Measurements from ENCODE around the gene SATB2. TPM values are rescaled to one million over a fixed set of nuclear protein-coding genes. Genes with fewer than 3 reads are reported as not detected.

Gene SATB2
- total and polyA plus RNA-seq, 2 donors from 2014 or later: 1.3 to 17.5 TPM

DNA sequence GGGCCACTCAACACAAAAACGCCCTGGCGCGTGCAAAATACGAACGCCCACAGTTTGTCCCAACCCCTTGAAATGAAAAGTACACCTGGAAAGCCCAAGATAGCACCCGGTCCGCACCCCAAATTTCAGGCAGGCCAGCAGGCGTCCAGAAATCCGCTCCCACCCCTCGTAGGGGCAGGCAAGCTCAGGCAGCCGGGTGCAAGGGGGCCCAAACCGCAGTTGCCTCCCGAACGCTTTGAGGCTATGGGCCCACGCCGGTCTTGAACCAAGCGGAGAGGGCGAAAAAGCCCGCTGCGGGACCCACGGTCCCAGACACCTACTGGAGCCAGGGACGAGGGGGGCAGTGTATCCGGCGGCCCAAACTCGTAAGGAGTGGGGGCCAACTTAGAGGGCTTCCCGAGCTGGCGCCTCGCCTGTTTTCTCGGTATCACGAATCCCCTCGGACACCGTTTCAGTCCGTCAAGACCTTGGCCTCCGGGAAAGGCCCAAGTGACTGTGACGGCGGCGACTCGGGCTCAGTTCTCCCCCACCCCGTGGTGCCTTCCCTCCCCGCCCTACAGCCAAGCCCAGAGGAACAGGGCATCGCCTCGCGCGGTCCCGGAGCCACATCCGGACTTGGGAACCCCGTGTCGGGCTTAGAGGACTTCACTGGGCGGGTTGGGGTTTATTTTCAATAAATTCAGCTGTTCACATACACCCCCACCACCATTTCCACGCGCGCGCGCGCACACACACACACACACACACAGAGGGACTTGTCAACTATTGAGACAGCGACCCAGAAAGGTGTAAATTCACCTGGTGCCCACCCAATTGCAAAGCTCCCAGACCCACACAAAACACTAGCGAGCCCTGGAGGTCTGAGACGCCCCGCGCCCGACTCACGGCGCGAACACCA lies 6.2 kb upstream of the SATB2 start:
- no peak for FAIRE-seq
- H3K9ac ChIP-seq (ENCODE audit: low read length in 3 of 3): no peak overlapping the region
- no peak overlapping the region for H3K27ac ChIP-seq (ENCODE audit: low read depth in 2 of 2, low read length in 2 of 2)
- H3K27me3 ChIP-seq (ENCODE audit: control insufficient read depth, insufficient read depth, low read length): peaks cover 79% of the 10 kb centered on the region
- TF ChIP-seq, protein P1, sequence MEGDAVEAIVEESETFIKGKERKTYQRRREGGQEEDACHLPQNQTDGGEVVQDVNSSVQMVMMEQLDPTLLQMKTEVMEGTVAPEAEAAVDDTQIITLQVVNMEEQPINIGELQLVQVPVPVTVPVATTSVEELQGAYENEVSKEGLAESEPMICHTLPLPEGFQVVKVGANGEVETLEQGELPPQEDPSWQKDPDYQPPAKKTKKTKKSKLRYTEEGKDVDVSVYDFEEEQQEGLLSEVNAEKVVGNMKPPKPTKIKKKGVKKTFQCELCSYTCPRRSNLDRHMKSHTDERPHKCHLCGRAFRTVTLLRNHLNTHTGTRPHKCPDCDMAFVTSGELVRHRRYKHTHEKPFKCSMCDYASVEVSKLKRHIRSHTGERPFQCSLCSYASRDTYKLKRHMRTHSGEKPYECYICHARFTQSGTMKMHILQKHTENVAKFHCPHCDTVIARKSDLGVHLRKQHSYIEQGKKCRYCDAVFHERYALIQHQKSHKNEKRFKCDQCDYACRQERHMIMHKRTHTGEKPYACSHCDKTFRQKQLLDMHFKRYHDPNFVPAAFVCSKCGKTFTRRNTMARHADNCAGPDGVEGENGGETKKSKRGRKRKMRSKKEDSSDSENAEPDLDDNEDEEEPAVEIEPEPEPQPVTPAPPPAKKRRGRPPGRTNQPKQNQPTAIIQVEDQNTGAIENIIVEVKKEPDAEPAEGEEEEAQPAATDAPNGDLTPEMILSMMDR (IDR thresholded peaks at IDR 0.05; ENCODE audit: borderline replicate concordance, extremely low read depth, insufficient read depth): no peak
- H3K9me3 ChIP-seq (ENCODE audit: control insufficient read depth in 2 of 3, insufficient read depth in 1 of 3, low read length in 3 of 3): no peaks in the 10 kb centered on the region
- H3K36me3 ChIP-seq (ENCODE audit: control insufficient read depth in 2 of 3, insufficient read depth in 3 of 3, low read length in 3 of 3): no peaks in the 10 kb centered on the region
- peak overlapping the region in 2 of 3 donors; percentile 32 to 48 for H3K4me3 ChIP-seq (ENCODE audit: low read length in 3 of 3)
- DNase-seq: peak in 3 of 5 donors; percentile 23 to 77 (median 65)
- intact Hi-C loops (cut with DNase I): no loop called here
- H3K4me1 ChIP-seq (ENCODE audit: control insufficient read depth in 2 of 3, insufficient read depth in 2 of 3, low read depth in 1 of 3, low read length in 3 of 3): peaks cover 0 to 14% (median 10%) of the 10 kb centered on the region in 3 donors

DNA sequence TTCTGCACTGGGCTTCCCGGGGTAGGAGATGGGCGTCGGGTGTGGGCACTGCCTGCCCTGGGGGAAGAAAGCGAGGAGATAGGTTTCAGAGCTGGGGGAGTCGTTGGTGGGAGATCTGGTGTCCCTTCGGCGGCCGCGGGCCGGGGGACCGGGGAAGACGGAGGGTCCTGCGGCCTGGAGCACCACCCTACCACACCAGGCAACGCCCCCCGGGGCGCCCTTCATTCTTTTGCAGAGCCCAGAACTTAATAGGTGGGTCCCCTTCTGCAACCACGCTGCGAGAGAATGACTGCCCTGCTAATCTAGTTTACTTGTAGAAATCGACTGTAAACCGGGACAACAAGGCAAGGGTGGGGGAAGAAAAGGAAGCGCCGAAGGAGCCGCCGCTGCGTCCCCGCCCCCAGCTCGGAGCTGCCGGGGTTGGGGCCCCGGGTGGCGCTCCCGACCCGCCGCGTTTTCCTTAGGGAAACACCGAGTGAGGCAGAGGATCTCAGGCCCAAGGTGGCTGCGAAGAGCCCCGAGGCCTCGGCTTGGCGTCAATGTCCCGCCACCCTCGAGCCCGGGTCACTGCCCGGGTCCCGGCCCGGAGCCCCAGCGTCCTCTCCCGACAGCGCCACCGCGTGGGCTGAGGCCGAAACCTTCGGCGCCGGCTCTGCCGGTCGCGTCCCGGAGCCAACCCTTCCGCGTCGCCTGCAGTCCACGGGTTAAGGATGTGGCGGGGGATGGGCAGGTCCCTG lies 5.4 kb upstream of the SATB2 start:
- Histone ChIP-seq H3K4me1 (ENCODE audit: control insufficient read depth in 2 of 3, insufficient read depth in 2 of 3, low read depth in 1 of 3, low read length in 3 of 3) (peaks cover 0 to 14% (median 9%) of the 10 kb centered on the region in 3 donors), H3K27me3 (ENCODE audit: control insufficient read depth, insufficient read depth, low read length) (peaks cover 70% of the 10 kb centered on the region), H3K9ac (ENCODE audit: low read length in 3 of 3) (no peak overlapping the region), H3K9me3 (ENCODE audit: control insufficient read depth in 2 of 3, insufficient read depth in 1 of 3, low read length in 3 of 3) (no peaks in the 10 kb centered on the region), H3K36me3 (ENCODE audit: control insufficient read depth in 2 of 3, insufficient read depth in 3 of 3, low read length in 3 of 3) (no peaks in the 10 kb centered on the region), H3K27ac (ENCODE audit: low read depth in 2 of 2, low read length in 2 of 2) (no peak overlapping the region), H3K4me3 (ENCODE audit: low read length in 3 of 3) (peak overlapping the region in 2 of 3 donors; percentile 40 to 48)
- TF ChIP-seq, protein P1 (IDR thresholded peaks at IDR 0.05; ENCODE audit: borderline replicate concordance, extremely low read depth, insufficient read depth): peak; percentile 70
- intact Hi-C loops (cut with DNase I): no loop called here
- peak; percentile 75 to 89 (median 83) for DNase-seq
- FAIRE-seq: no peak

DNA sequence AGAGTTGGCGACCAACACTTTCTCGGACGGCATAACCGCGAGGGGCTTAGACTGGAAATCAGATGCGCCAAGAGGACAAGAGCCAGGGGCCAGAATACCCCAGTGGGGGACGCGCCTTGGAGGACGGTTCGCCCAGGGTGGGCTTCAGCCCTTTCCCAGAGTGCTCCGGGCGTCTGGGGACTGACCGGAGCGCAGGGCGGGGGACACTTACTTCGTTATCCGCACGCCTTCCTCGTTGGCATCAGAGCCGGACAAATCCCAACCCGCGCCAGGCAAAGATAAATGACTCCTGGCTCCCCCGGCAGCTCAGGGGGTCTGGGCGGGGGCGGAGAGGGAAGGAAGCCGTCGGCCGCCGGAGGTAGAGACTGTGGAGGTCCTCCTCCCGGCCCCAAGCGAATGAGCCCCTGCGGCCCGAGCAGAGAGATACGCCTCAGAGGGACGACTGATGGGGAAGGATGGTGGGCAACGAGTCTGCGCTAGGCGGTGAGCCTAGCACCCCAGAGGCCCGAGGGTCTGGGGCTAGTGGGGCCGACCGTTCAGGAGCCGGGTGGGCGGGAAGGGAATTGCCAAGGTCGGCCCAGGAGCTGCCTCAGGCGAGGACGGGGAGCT lies 4.7 kb upstream of the SATB2 start:
- peak overlapping the region in 1 of 3 donors; percentile 40 for H3K4me3 ChIP-seq (ENCODE audit: low read length in 3 of 3)
- H3K4me1 ChIP-seq (ENCODE audit: control insufficient read depth in 2 of 3, insufficient read depth in 2 of 3, low read depth in 1 of 3, low read length in 3 of 3): peaks cover 0 to 14% (median 9%) of the 10 kb centered on the region in 3 donors
- DNase-seq: peak in 3 of 5 donors; percentile 21 to 60 (median 42)
- H3K9ac ChIP-seq (ENCODE audit: low read length in 3 of 3): no peak overlapping the region
- no peaks in the 10 kb centered on the region for H3K36me3 ChIP-seq (ENCODE audit: control insufficient read depth in 2 of 3, insufficient read depth in 3 of 3, low read length in 3 of 3)
- no peaks in the 10 kb centered on the region for H3K9me3 ChIP-seq (ENCODE audit: control insufficient read depth in 2 of 3, insufficient read depth in 1 of 3, low read length in 3 of 3)
- H3K27me3 ChIP-seq (ENCODE audit: control insufficient read depth, insufficient read depth, low read length): peaks cover 64% of the 10 kb centered on the region
- intact Hi-C loops (cut with DNase I): no loop called here
- FAIRE-seq: no peak
- TF ChIP-seq, protein P1 (IDR thresholded peaks at IDR 0.05; ENCODE audit: borderline replicate concordance, extremely low read depth, insufficient read depth): no peak
- H3K27ac ChIP-seq (ENCODE audit: low read depth in 2 of 2, low read length in 2 of 2): no peak overlapping the region

Data from kidney (tissue), 14 donors.